Mucosa of rectum (tissue), 2 donors: ENCODE results near the gene H2AZ1.
A peak's percentile ranks its signal among the peaks of the same experiment; 100 is the strongest.

Source experiments
- H3K27ac ChIP-seq, 2 donors: one replicate each; pipeline ENCODE4 v1.7.0; 2013; ENCODE audit warnings: inconsistent platforms in 2 of 2, low read depth in 2 of 2, low read length in 2 of 2
- H3K27me3 ChIP-seq, 2 donors: one replicate each; pipeline ENCODE4 v1.7.0; 2013; ENCODE audit warnings: low read length in 2 of 2; ENCODE audit not compliant: control insufficient read depth in 2 of 2, insufficient read depth in 2 of 2
- H3K36me3 ChIP-seq, 2 donors: one replicate each; pipeline ENCODE4 v1.7.0; 2013; ENCODE audit warnings: low read length in 2 of 2; ENCODE audit not compliant: control insufficient read depth in 2 of 2, insufficient read depth in 2 of 2
- H3K4me1 ChIP-seq, 2 donors: one replicate each; pipeline ENCODE4 v1.7.0; 2013; ENCODE audit warnings: low read length in 2 of 2, mild to moderate bottlenecking in 1 of 2; ENCODE audit not compliant: control insufficient read depth in 2 of 2, insufficient read depth in 2 of 2
- H3K4me3 ChIP-seq, 2 donors: one replicate each; pipeline ENCODE4 v1.7.0; 2013; ENCODE audit warnings: low read length in 2 of 2
- H3K9ac ChIP-seq, 2 donors: one replicate each; pipeline ENCODE4 v1.7.0; 2013; ENCODE audit warnings: low read length in 2 of 2, low read depth in 1 of 2, mild to moderate bottlenecking in 1 of 2
- H3K9me3 ChIP-seq, 2 donors: one replicate each; pipeline ENCODE4 v1.7.0; 2013; ENCODE audit warnings: low read length in 2 of 2; ENCODE audit not compliant: control insufficient read depth in 2 of 2
- donor health status: healthy.
- donor health status: Normal muscosa, but diverticular disease.

Gene H2AZ1

GRCh38 chr4:99946356-99947189 lies 3.5 kb downstream of the H2AZ1 start, which contains the start of gene DNAJB14:
Gene DNAJB14, minus strand, starts transcription at chr4:99946618. Its CDS starts 47 bp downstream, at chr4:99946571.
- peak within 1 kb of the TSS; percentile 98 to 99 for H3K27ac ChIP-seq
- H3K4me1 ChIP-seq = peaks cover 15 to 25% of the 10 kb centered on the region in 2 donors
- peak within 1 kb of the TSS; percentile 90 for H3K4me3 ChIP-seq
- peak within 1 kb of the TSS; percentile 80 to 96 for H3K9ac ChIP-seq
- no peaks in the 10 kb centered on the region for H3K9me3 ChIP-seq
- H3K36me3 ChIP-seq = no peaks in the 10 kb centered on the region
- H3K27me3 ChIP-seq = no peaks in the 10 kb centered on the region

GRCh38 chr4:99945718-99946355 lies 4.2 kb downstream of the H2AZ1 start:
- no peaks in the 10 kb centered on the region for H3K27me3 ChIP-seq
- peaks cover 15 to 25% of the 10 kb centered on the region in 2 donors for H3K4me1 ChIP-seq
- no peaks in the 10 kb centered on the region for H3K36me3 ChIP-seq
- no peaks in the 10 kb centered on the region for H3K9me3 ChIP-seq
- peak overlapping the region; percentile 90 for H3K4me3 ChIP-seq
- peak overlapping the region; percentile 98 to 99 for H3K27ac ChIP-seq
- peak overlapping the region; percentile 80 to 96 for H3K9ac ChIP-seq

- no peak overlapping the region for H3K4me3 ChIP-seq
- H3K36me3 ChIP-seq = no peaks in the 10 kb centered on the region
- H3K27me3 ChIP-seq = no peaks in the 10 kb centered on the region
- H3K27ac ChIP-seq = no peak overlapping the region
- H3K9me3 ChIP-seq = no peaks in the 10 kb centered on the region
- peaks cover 12 to 22% of the 10 kb centered on the region in 2 donors for H3K4me1 ChIP-seq
- no peak overlapping the region for H3K9ac ChIP-seq
Measured at GRCh38 chr4:99943904-99944437, 6.1 kb downstream of the H2AZ1 start.

DNA sequence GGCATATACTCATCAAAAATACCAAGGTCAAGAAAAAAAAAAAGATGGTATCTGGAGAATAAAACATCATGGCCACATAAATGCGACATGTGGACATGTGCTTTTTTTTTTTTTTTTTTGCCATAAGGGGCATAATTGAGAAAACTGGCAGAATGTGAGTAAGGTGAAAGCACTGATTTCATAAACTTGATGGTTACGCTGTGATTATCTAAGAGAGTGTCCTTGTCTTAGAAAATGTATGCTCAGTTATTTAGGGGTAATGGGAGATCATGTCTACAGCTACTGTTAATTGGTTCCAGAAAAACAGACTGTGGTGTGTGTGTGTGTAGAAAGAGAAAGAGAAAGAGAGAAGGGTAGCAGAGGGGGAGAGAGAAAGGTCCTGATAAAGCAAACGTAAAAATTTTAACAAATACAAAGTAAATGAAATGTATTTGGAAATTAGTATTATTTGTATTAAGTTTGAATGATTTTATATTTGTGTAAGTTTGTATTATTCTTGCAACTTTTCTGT lies 11.8 kb downstream of the H2AZ1 start:
- no peak overlapping the region for H3K9ac ChIP-seq
- H3K4me3 ChIP-seq = no peak overlapping the region
- no peaks in the 10 kb centered on the region for H3K27me3 ChIP-seq
- H3K36me3 ChIP-seq = no peaks in the 10 kb centered on the region
- no peaks in the 10 kb centered on the region for H3K4me1 ChIP-seq
- H3K9me3 ChIP-seq = peaks cover 0 to 2% of the 10 kb centered on the region in 2 donors
- H3K27ac ChIP-seq = no peak overlapping the region

DNA sequence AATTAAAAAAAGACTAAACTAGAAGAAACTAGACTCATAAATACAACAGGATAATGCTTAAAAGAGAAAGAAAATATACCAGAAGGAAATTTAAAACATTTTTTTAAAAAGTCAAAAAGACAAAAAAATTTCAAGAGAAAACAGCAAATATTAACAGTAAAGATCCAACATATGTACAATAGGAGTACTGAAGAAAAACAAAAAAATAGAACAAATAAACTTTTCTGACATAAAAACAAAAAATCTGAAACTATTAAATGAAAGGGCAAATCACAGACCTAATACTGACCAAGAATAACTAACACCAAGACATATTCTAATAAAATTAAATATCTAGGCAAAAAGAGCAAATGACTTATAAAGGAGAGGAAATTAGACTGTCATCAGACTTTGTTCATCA lies 15.2 kb downstream of the H2AZ1 start:
- Histone ChIP-seq H3K27ac (no peak overlapping the region), H3K27me3 (no peaks in the 10 kb centered on the region), H3K9ac (no peak overlapping the region), H3K36me3 (no peaks in the 10 kb centered on the region), H3K4me1 (no peaks in the 10 kb centered on the region), H3K4me3 (no peak overlapping the region), H3K9me3 (peaks cover 0 to 2% of the 10 kb centered on the region in 2 donors)

DNA sequence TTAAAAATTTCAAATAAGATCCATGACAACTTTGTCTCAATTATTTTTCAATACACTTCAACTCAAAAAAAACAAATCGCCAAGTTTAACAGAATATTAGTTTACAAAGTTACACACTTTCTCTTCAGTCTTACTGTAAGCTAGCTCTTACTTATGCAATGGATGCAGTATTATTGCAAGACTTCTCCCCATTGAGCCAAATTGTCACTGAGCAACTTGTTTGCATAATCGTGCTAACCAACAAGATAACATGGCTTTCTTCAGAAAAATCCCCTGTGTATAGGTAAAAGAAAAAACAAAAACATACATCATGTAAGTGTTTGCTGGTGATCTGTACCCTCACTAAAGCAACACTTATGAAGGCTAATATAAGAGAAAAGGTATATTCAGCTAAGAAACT lies 22.5 kb downstream of the H2AZ1 start:
- Histone ChIP-seq H3K27me3 (no peaks in the 10 kb centered on the region), H3K9ac (no peak overlapping the region), H3K4me3 (no peak overlapping the region), H3K27ac (no peak overlapping the region), H3K4me1 (no peaks in the 10 kb centered on the region), H3K36me3 (peaks cover 7 to 14% of the 10 kb centered on the region in 2 donors), H3K9me3 (no peaks in the 10 kb centered on the region)

GRCh38 chr4:99921174-99921573 lies 28.9 kb downstream of the H2AZ1 start:
- peaks cover 0 to 4% of the 10 kb centered on the region in 2 donors for H3K4me1 ChIP-seq
- no peak overlapping the region for H3K9ac ChIP-seq
- peaks cover 13 to 14% of the 10 kb centered on the region in 2 donors for H3K36me3 ChIP-seq
- no peaks in the 10 kb centered on the region for H3K27me3 ChIP-seq
- no peak overlapping the region for H3K27ac ChIP-seq
- H3K9me3 ChIP-seq = no peaks in the 10 kb centered on the region
- H3K4me3 ChIP-seq = no peak overlapping the region

- H3K36me3 ChIP-seq = peaks cover 10 to 14% of the 10 kb centered on the region in 2 donors
- H3K9me3 ChIP-seq = no peaks in the 10 kb centered on the region
- no peaks in the 10 kb centered on the region for H3K27me3 ChIP-seq
- peaks cover 0 to 4% of the 10 kb centered on the region in 2 donors for H3K4me1 ChIP-seq
- peak overlapping the region in 1 of 2 donors; percentile 56 for H3K9ac ChIP-seq
- H3K27ac ChIP-seq = peak overlapping the region; percentile 61 to 88
- H3K4me3 ChIP-seq = peak overlapping the region in 1 of 2 donors; percentile 37
Measured at GRCh38 chr4:99918656-99919055, 31.4 kb downstream of the H2AZ1 start.

- Histone ChIP-seq H3K9ac (no peak overlapping the region), H3K27me3 (no peaks in the 10 kb centered on the region), H3K4me1 (peaks cover 0 to 4% of the 10 kb centered on the region in 2 donors), H3K27ac (peak overlapping the region in 1 of 2 donors; percentile 61), H3K9me3 (no peaks in the 10 kb centered on the region), H3K4me3 (no peak overlapping the region), H3K36me3 (peaks cover 3 to 11% of the 10 kb centered on the region in 2 donors)
Measured at GRCh38 chr4:99917575-99917974, 32.5 kb downstream of the H2AZ1 start.

- no peaks in the 10 kb centered on the region for H3K9me3 ChIP-seq
- H3K36me3 ChIP-seq = peaks cover 2 to 7% of the 10 kb centered on the region in 2 donors
- peaks cover 0 to 4% of the 10 kb centered on the region in 2 donors for H3K4me1 ChIP-seq
- H3K9ac ChIP-seq = no peak overlapping the region
- H3K27ac ChIP-seq = no peak overlapping the region
- no peak overlapping the region for H3K4me3 ChIP-seq
- H3K27me3 ChIP-seq = no peaks in the 10 kb centered on the region
Measured at GRCh38 chr4:99915449-99915848, 34.6 kb downstream of the H2AZ1 start.
